ENCODE data around the gene CLEC2L.

Gene CLEC2L

DNA sequence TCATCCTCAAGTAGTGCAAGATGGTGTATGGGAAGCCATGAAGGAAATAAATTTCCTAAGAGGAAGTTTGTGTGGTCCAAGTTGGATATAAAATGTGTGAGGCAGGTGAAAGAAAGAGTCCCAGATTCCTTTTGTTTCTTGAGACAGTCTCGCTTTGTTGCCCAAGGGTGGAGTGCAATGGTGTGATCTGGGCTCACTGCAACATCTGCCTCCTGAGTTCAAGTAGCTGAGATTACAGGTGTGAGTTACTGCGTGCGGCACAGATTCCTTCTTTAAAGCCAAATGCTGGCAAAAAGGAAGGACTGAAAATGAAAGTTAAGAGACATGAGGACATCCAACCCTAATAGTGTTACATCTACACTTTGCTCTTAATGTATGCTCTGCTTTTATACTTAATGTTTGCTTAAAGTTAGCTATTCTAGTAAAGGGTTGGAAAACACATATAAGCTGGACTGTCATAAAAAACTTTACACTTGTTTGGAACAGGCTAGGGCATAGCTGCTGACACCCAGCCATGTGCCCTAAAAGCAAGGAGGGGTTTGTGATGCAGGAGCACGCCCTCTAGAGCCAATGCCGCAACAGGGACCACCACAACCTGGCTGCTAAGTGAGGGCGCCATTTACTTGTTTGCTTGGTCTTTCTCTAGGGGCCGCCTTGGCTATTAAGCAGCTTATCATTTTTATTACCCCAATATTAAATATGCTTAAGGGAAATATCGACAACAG lies 34.5 kb downstream of the CLEC2L start:
- H3K27me3 Mint-ChIP-seq (ENCODE audit: low read depth): peaks cover 19% of the 10 kb centered on the region
- peaks cover 5% of the 10 kb centered on the region for H3K4me1 Mint-ChIP-seq
- TF ChIP-seq, protein P1, sequence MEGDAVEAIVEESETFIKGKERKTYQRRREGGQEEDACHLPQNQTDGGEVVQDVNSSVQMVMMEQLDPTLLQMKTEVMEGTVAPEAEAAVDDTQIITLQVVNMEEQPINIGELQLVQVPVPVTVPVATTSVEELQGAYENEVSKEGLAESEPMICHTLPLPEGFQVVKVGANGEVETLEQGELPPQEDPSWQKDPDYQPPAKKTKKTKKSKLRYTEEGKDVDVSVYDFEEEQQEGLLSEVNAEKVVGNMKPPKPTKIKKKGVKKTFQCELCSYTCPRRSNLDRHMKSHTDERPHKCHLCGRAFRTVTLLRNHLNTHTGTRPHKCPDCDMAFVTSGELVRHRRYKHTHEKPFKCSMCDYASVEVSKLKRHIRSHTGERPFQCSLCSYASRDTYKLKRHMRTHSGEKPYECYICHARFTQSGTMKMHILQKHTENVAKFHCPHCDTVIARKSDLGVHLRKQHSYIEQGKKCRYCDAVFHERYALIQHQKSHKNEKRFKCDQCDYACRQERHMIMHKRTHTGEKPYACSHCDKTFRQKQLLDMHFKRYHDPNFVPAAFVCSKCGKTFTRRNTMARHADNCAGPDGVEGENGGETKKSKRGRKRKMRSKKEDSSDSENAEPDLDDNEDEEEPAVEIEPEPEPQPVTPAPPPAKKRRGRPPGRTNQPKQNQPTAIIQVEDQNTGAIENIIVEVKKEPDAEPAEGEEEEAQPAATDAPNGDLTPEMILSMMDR (IDR thresholded peaks at IDR 0.05; ENCODE audit: unreplicated experiment in 3 of 3): no peak
- peaks cover 8% of the 10 kb centered on the region for H3K9me3 Mint-ChIP-seq
- no peak overlapping the region for H3K27ac Mint-ChIP-seq
- H3K36me3 Mint-ChIP-seq (ENCODE audit: low read depth): peaks cover 30% of the 10 kb centered on the region
- no peak overlapping the region for H3K4me3 Mint-ChIP-seq

GRCh38 chr7:139559364-139560105 lies 36.0 kb downstream of the CLEC2L start:
- H3K4me1 Mint-ChIP-seq: no peaks in the 10 kb centered on the region
- peaks cover 4% of the 10 kb centered on the region for H3K9me3 Mint-ChIP-seq
- TF ChIP-seq, protein P1 (IDR thresholded peaks at IDR 0.05; ENCODE audit: unreplicated experiment in 3 of 3): no peak
- no peak overlapping the region for H3K4me3 Mint-ChIP-seq
- peaks cover 19% of the 10 kb centered on the region for H3K27me3 Mint-ChIP-seq (ENCODE audit: low read depth)
- peaks cover 43% of the 10 kb centered on the region for H3K36me3 Mint-ChIP-seq (ENCODE audit: low read depth)
- no peak overlapping the region for H3K27ac Mint-ChIP-seq

DNA sequence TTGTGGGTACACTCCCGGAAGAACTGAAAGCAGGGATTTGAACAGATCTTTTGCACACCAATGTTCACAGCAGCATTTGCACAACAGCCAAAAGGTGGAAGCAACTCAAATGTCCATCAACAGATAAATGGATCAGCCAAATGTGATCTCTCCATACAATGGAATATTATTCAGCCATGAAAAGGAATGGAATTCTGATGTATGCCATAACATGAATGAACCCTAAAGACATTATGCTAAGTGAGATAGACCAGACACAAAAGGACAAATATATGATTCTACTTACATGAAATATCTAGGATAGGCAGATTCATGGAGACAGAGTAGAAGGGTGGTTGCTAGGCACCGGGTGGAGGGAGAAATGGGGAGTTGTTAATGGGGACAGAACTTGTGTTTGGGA lies 36.7 kb downstream of the CLEC2L start:
- Mint-ChIP-seq H3K27ac (no peak overlapping the region), H3K36me3 (ENCODE audit: low read depth) (peaks cover 48% of the 10 kb centered on the region), H3K4me1 (no peaks in the 10 kb centered on the region), H3K9me3 (peaks cover under 1% of the 10 kb centered on the region), H3K27me3 (ENCODE audit: low read depth) (peaks cover 14% of the 10 kb centered on the region), H3K4me3 (no peak overlapping the region)
- TF ChIP-seq, protein P1 (IDR thresholded peaks at IDR 0.05; ENCODE audit: unreplicated experiment in 3 of 3): no peak

GRCh38 chr7:139560678-139561077 lies 37.2 kb downstream of the CLEC2L start:
- Mint-ChIP-seq H3K9me3 (no peaks in the 10 kb centered on the region), H3K4me3 (no peak overlapping the region), H3K27me3 (ENCODE audit: low read depth) (peaks cover 14% of the 10 kb centered on the region), H3K27ac (no peak overlapping the region), H3K36me3 (ENCODE audit: low read depth) (peaks cover 51% of the 10 kb centered on the region), H3K4me1 (no peaks in the 10 kb centered on the region)
- TF ChIP-seq, protein P1 (IDR thresholded peaks at IDR 0.05; ENCODE audit: unreplicated experiment in 3 of 3): no peak

DNA sequence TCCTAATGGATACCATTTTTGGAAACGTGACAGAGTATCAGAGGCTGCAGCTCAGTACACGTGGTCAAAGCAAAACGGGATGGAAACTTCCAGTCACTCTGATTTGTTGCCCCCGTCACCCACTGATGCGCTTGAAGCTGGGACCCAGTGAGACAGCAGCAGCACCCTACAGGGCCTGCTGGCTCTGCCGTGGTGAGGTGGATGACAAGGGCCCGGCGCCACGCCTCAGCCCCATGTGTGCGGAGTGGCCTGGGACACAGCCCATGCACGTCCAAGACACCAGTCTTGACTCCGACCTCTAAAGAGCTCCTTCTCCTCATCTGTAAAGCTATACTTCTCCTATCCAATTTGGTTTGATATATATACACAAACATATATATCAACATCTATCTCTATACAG lies 39.0 kb downstream of the CLEC2L start:
- peaks cover 10% of the 10 kb centered on the region for H3K27me3 Mint-ChIP-seq (ENCODE audit: low read depth)
- H3K27ac Mint-ChIP-seq: no peak overlapping the region
- H3K9me3 Mint-ChIP-seq: no peaks in the 10 kb centered on the region
- TF ChIP-seq, protein P1 (IDR thresholded peaks at IDR 0.05; ENCODE audit: unreplicated experiment in 3 of 3): no peak
- H3K4me1 Mint-ChIP-seq: no peaks in the 10 kb centered on the region
- no peak overlapping the region for H3K4me3 Mint-ChIP-seq
- peaks cover 65% of the 10 kb centered on the region for H3K36me3 Mint-ChIP-seq (ENCODE audit: low read depth)
